Calu3 (cell line): ENCODE data around the gene RAI2. TPM values are rescaled to one million over a fixed set of nuclear protein-coding genes. Genes with fewer than 3 reads are reported as not detected.

Source experiments
- BruUV-seq: library from RNA; stranded (reverse); fragments of 400-500 nt; replicated peaks from 2 replicates; lab custom pipeline; 2021; lab: Mats Ljungman, UMichigan
- CTCF ChIA-PET: fragments of 300-600 bp; sonication (Branson Sonifier 250); formaldehyde crosslinking; loops from one replicate; lab custom pipeline; 2022; ENCODE audit warnings: antibody characterized with exemption; lab: Charles Lee
- DNase-seq: peaks from one replicate; pipeline ENCODE4 v3.0.0; 2022
- H3K27ac Mint-ChIP-seq: one replicate; pipeline ENCODE4 v1.8.0; 2022; ENCODE audit warnings: mixed read lengths; ENCODE audit not compliant: unreplicated experiment
- H3K27me3 Mint-ChIP-seq: one replicate; pipeline ENCODE4 v1.8.0; 2022; ENCODE audit warnings: mixed read lengths; ENCODE audit not compliant: unreplicated experiment
- H3K36me3 Mint-ChIP-seq: one replicate; pipeline ENCODE4 v1.8.0; 2022; ENCODE audit warnings: mild to moderate bottlenecking, moderate library complexity, mixed read lengths; ENCODE audit not compliant: insufficient read depth, unreplicated experiment
- H3K4me1 Mint-ChIP-seq: one replicate; pipeline ENCODE4 v1.8.0; 2022; ENCODE audit warnings: mild to moderate bottlenecking, low read depth, mixed read lengths; ENCODE audit not compliant: unreplicated experiment
- H3K4me3 Mint-ChIP-seq: one replicate; pipeline ENCODE4 v1.8.0; 2022; ENCODE audit warnings: mild to moderate bottlenecking, low read depth, moderate library complexity, mixed read lengths; ENCODE audit not compliant: unreplicated experiment
- H3K9me3 Mint-ChIP-seq: one replicate; pipeline ENCODE4 v1.8.0; 2022; ENCODE audit warnings: low read depth, mixed read lengths; ENCODE audit not compliant: unreplicated experiment
- CTCF ChIP-seq: fragments of 200-600 bp; IDR thresholded peaks from one replicate; pipeline ENCODE4 v1.8.0; 2022; ENCODE audit warnings: antibody characterized with exemption; ENCODE audit not compliant: unreplicated experiment
- intact Hi-C: fragments of 100-400 bp; cut with micrococcal nuclease; formaldehyde crosslinking; loops from one replicate; pipeline ENCODE4 v1.10.0; 2022; ENCODE audit not compliant: unreplicated experiment
- total RNA-seq: library from RNA; stranded (reverse); gene quantifications from 2 replicates; pipeline ENCODE4 v1.2.3, GENCODE V29; 2022

RAI2 gene
- total RNA-seq, 1 experiment from 2014 or later: 0.33 TPM

GRCh38 chrX:17803449-17803848 lies 57.6 kb downstream of the RAI2 start:
- Mint-ChIP-seq H3K9me3 (no peaks in the 10 kb centered on the region), H3K27ac (no peak overlapping the region), H3K4me3 (no peak overlapping the region), H3K4me1 (no peaks in the 10 kb centered on the region), H3K27me3 (peaks cover 45% of the 10 kb centered on the region), H3K36me3 (no peaks in the 10 kb centered on the region)
- no peak for DNase-seq
- no peak for TF ChIP-seq CTCF
- intact Hi-C loops: no loop called here
- BruUV-seq: no TSS peak
- CTCF ChIA-PET: interaction anchor here (0.9 kb wide), 1 partner anchor 14 kb away, joined by 3 read pairs; no protein-coding TSS in a partner anchor

GRCh38 chrX:17802756-17803155 lies 58.3 kb downstream of the RAI2 start:
- no peak for DNase-seq
- Mint-ChIP-seq H3K4me1 (no peaks in the 10 kb centered on the region), H3K36me3 (no peaks in the 10 kb centered on the region), H3K4me3 (no peak overlapping the region), H3K27ac (no peak overlapping the region), H3K27me3 (peaks cover 48% of the 10 kb centered on the region), H3K9me3 (no peaks in the 10 kb centered on the region)
- TF ChIP-seq CTCF: no peak
- no TSS peak for BruUV-seq
- intact Hi-C loops: no loop called here
- CTCF ChIA-PET: no interaction called here

DNA sequence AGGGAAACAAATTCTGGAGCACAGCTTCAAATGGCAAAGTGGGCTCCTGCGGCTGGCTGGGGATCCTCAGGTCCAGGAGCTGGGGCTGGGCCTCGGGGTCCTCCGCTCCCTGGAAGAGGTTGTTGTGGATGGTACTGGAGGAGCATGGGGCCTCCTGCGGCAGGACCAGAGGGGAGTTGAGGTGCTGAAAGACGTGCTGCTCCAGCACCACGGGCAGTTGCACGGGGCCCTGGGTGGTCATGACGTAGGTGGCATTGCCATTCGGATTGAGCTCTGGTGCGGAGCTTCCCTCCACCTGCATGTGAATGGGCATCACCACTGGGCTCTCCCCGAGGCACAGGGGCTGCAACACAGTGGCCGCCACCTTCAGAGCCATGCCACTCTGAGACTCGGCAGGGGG lies 59.7 kb downstream of the RAI2 start:
- CTCF ChIA-PET: no interaction called here
- no peaks in the 10 kb centered on the region for H3K4me1 Mint-ChIP-seq
- H3K27ac Mint-ChIP-seq: no peak overlapping the region
- H3K4me3 Mint-ChIP-seq: no peak overlapping the region
- intact Hi-C loops: no loop called here
- DNase-seq: no peak
- no peak for TF ChIP-seq CTCF
- no peaks in the 10 kb centered on the region for H3K9me3 Mint-ChIP-seq
- no TSS peak for BruUV-seq
- H3K36me3 Mint-ChIP-seq: no peaks in the 10 kb centered on the region
- H3K27me3 Mint-ChIP-seq: peaks cover 50% of the 10 kb centered on the region

- Mint-ChIP-seq H3K27ac (no peak overlapping the region), H3K27me3 (peaks cover 60% of the 10 kb centered on the region), H3K4me3 (no peak overlapping the region), H3K4me1 (no peaks in the 10 kb centered on the region), H3K36me3 (no peaks in the 10 kb centered on the region), H3K9me3 (no peaks in the 10 kb centered on the region)
- TF ChIP-seq CTCF: no peak
- DNase-seq: no peak
- CTCF ChIA-PET: interaction anchor here (0.6 kb wide), 1 partner anchor 57 kb away, joined by 3 read pairs; no protein-coding TSS in a partner anchor
- BruUV-seq: no TSS peak
- intact Hi-C loops: no loop called here
These were observed 62.2 kb downstream of the RAI2 start for GRCh38 chrX:17798921-17799320.
